Adipocyte (in vitro differentiated cells): Measurements from ENCODE around the gene TCAF1.

Source experiments
- DNase-seq: peaks from one replicate; pipeline ENCODE4 v3.0.0-alpha.2; 2015; ENCODE audit warnings: low read depth
- H3K27me3 ChIP-seq: replicated peaks from 2 replicates; pipeline ENCODE4 v1.7.0; 2013; ENCODE audit warnings: mild to moderate bottlenecking, low read length, moderate library complexity; ENCODE audit not compliant: control insufficient read depth, insufficient read depth
- H3K36me3 ChIP-seq: 2 replicates; pipeline ENCODE4 v1.7.0; 2013; ENCODE audit warnings: low read length, mild to moderate bottlenecking, moderate library complexity; ENCODE audit not compliant: control insufficient read depth, insufficient read depth, severe bottlenecking
- H3K4me1 ChIP-seq: 2 replicates; pipeline ENCODE4 v1.7.0; 2013; ENCODE audit warnings: mild to moderate bottlenecking, low read length, moderate library complexity; ENCODE audit not compliant: control insufficient read depth, insufficient read depth
- H3K4me3 ChIP-seq: 2 replicates; pipeline ENCODE4 v1.7.0; 2013; ENCODE audit warnings: mild to moderate bottlenecking, low read length, moderate library complexity
- H3K9ac ChIP-seq: 2 replicates; pipeline ENCODE4 v1.7.0; 2013; ENCODE audit warnings: mild to moderate bottlenecking, low read length, moderate library complexity
- H3K9me3 ChIP-seq: 2 replicates; pipeline ENCODE4 v1.7.0; 2013; ENCODE audit warnings: mild to moderate bottlenecking, low read length, moderate library complexity; ENCODE audit not compliant: control insufficient read depth

Gene TCAF1

DNA sequence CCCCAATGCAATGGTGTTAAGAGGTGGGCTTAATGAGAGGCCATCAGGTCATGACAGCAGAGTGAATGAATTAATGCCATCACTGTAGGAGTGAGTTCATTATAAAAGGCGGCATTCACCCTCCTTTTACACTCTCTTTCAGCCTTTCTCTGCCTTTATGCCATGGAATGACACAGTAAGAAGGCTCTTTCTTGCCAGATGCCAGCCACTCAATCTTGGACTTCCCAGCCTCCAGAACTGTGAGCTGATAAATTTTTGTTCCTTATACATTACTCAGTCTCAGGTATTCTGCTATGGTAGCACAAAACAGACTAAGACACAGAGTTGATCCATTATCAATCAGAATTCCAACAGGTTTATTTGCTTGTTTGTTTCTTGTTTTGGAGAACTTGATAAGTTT, 3.2 kb downstream of the TCAF1 start:
- Histone ChIP-seq H3K36me3 (no peaks in the 10 kb centered on the region), H3K4me1 (peaks cover 16% of the 10 kb centered on the region), H3K27me3 (no peaks in the 10 kb centered on the region), H3K4me3 (no peak overlapping the region), H3K9ac (no peak overlapping the region), H3K9me3 (no peaks in the 10 kb centered on the region)
- DNase-seq: no peak

DNA sequence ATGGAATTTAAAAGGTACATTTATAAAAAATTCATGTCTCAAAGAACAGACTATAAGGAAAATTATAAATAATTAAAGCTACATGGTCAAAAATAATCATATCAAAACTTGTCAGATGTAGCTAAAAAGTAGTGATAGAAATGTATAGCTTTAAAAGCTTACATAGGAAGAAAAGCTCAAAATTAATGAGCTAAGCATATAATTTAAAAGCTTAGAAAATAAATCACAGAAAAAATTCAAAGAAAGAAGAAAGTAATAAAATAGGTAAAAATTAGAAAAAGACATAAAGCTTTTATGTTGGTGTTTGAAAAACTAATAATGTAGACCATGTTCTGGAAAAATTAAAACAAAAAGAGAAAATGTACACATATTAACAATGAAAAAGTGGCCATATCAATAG, 5.3 kb downstream of the TCAF1 start:
- no peak for DNase-seq
- H3K9ac ChIP-seq: no peak overlapping the region
- no peak overlapping the region for H3K4me3 ChIP-seq
- H3K4me1 ChIP-seq: peaks cover 16% of the 10 kb centered on the region
- no peaks in the 10 kb centered on the region for H3K27me3 ChIP-seq
- H3K36me3 ChIP-seq: no peaks in the 10 kb centered on the region
- H3K9me3 ChIP-seq: peaks cover 9% of the 10 kb centered on the region

DNA sequence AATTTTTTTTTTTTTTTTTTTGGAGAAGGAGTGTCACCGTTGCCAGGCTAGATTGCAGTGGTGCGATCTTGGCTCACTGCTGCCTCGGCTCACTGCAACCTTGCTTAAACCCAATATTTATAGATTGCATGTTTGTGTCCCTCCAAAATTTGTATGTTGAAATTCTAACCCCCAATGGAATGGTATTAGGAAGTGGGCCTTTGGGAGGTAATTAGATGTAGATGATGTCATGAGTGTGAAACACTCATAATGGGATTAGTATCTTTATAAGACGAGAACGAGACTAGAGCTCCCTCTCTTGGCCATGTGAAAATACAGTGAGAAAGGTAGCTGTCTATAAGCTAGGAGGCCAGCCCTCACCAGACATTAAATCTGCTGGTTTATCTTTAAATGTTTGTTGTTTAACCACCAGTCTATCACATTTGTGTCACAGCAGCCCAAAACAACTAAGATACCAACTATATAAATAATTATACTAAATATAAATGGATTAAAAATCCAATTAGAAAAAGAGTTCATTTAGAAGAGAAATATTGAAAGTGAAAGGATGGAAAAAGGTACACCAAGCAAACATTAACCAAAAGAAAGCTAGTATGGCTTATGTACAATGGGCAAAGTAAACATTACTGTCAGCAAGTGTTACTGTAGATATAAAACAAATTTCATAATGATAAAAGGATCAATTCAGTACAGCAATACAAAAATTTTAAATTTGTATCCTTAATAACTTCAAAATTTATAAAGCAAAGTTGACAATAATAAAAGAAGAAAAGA, 9.3 kb downstream of the TCAF1 start:
- peak overlapping the region; percentile 22 for H3K4me3 ChIP-seq
- no peaks in the 10 kb centered on the region for H3K27me3 ChIP-seq
- peaks cover 11% of the 10 kb centered on the region for H3K36me3 ChIP-seq
- no peaks in the 10 kb centered on the region for H3K4me1 ChIP-seq
- peaks cover 17% of the 10 kb centered on the region for H3K9me3 ChIP-seq
- no peak for DNase-seq
- no peak overlapping the region for H3K9ac ChIP-seq

DNA sequence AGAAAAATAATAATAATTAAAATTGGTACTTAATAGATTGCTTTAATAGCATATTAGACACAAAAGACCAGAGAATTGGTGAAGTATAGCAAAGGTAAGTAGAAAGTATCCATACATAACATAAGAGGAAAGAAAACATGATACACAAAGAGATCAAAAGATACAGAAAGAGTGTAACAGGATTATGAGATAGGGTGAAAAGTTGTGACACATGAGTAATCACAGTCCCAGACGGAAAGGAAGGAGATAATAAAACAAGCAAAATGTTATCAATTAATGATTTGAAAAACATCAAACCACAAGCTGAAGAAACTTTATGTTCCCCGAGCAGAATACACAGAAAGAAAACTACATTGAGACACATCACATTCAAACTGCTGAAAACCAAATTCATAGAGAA, 10.5 kb downstream of the TCAF1 start:
- no peak for DNase-seq
- Histone ChIP-seq H3K27me3 (no peaks in the 10 kb centered on the region), H3K4me3 (no peak overlapping the region), H3K4me1 (no peaks in the 10 kb centered on the region), H3K9me3 (peaks cover 17% of the 10 kb centered on the region), H3K36me3 (peaks cover 11% of the 10 kb centered on the region), H3K9ac (no peak overlapping the region)

GRCh38 chr7:143890558-143890957, 11.4 kb downstream of the TCAF1 start:
- DNase-seq: no peak
- no peaks in the 10 kb centered on the region for H3K4me1 ChIP-seq
- H3K9ac ChIP-seq: no peak overlapping the region
- H3K36me3 ChIP-seq: peaks cover 11% of the 10 kb centered on the region
- H3K4me3 ChIP-seq: no peak overlapping the region
- peaks cover 17% of the 10 kb centered on the region for H3K9me3 ChIP-seq
- no peaks in the 10 kb centered on the region for H3K27me3 ChIP-seq

- Histone ChIP-seq H3K27me3 (no peaks in the 10 kb centered on the region), H3K4me1 (peaks cover 7% of the 10 kb centered on the region), H3K9ac (no peak overlapping the region), H3K36me3 (peaks cover 11% of the 10 kb centered on the region), H3K9me3 (peaks cover 17% of the 10 kb centered on the region), H3K4me3 (no peak overlapping the region)
- DNase-seq: no peak
Observed at GRCh38 chr7:143889068-143889467, 12.9 kb downstream of the TCAF1 start.

GRCh38 chr7:143886826-143887477, 15.0 kb downstream of the TCAF1 start:
- Histone ChIP-seq H3K4me1 (peaks cover 7% of the 10 kb centered on the region), H3K9me3 (peaks cover 8% of the 10 kb centered on the region), H3K9ac (no peak overlapping the region), H3K4me3 (no peak overlapping the region), H3K27me3 (no peaks in the 10 kb centered on the region), H3K36me3 (peaks cover 11% of the 10 kb centered on the region)
- peak; percentile 30 for DNase-seq

DNA sequence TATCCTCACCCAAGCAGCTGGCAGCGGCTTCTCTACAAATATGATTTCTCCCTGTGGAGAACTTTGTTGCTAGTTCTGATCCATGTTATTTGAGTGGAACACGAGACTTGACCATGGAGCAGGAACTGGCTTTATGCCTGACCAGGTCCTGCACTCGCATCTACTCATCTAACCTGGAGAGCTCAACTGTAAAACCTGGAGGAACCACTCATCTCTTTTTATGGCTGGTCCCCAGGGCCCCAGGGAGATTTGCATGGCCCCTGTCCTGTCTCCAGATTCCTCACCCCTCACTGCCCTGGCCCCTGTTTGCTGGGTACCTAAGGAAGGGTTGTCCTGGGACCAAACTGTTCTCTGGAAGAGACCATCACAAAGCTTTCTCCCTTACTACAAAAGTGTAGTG, 16.0 kb downstream of the TCAF1 start:
- H3K36me3 ChIP-seq: peaks cover 11% of the 10 kb centered on the region
- no peaks in the 10 kb centered on the region for H3K27me3 ChIP-seq
- H3K4me3 ChIP-seq: no peak overlapping the region
- no peak for DNase-seq
- peaks cover 8% of the 10 kb centered on the region for H3K9me3 ChIP-seq
- H3K4me1 ChIP-seq: peaks cover 12% of the 10 kb centered on the region
- no peak overlapping the region for H3K9ac ChIP-seq

GRCh38 chr7:143884969-143885559, 16.9 kb downstream of the TCAF1 start:
- H3K9ac ChIP-seq: peak overlapping the region; percentile 81
- no peaks in the 10 kb centered on the region for H3K27me3 ChIP-seq
- H3K36me3 ChIP-seq: peaks cover 11% of the 10 kb centered on the region
- peaks cover 12% of the 10 kb centered on the region for H3K4me1 ChIP-seq
- peak overlapping the region; percentile 87 for H3K4me3 ChIP-seq
- H3K9me3 ChIP-seq: peaks cover 8% of the 10 kb centered on the region
- peak; percentile 60 for DNase-seq

DNA sequence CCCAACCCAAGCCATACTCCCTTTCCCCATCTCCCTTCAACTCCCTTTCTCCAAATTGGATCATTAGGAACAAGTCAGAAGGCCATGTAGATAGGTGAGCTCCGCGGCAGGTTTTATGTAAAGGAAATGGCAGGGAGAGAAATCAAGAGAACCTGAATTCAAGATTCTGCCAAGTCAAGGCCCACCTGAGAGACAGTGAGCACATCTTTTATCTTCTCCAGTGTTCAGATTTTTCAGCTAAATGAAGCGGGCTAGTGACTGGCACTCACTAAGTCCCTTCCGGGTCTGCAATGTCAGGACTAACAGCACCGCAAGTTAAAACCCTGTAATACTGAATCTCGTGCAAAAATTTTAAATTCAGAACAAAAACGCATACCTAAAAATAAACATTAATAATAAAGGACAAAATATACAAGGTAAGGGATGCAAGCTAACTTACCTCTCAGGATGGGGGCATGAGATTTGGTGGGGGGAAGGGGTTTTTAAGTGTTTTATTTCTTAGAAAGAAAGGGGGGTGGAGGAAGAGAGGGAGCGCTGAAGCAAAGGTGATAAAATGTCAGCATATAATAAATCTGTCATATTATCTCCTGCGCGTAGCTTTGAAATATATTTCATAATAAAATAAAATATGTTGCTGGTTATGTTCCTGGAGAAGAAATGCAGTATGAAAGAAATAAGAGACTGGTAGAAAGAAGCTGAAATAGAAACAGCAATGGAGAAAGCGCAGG, 17.6 kb downstream of the TCAF1 start:
- no peak for DNase-seq
- Histone ChIP-seq H3K27me3 (no peaks in the 10 kb centered on the region), H3K9me3 (peaks cover 7% of the 10 kb centered on the region), H3K4me3 (peak overlapping the region; percentile 87), H3K36me3 (peaks cover 11% of the 10 kb centered on the region), H3K9ac (peak overlapping the region; percentile 81), H3K4me1 (peaks cover 12% of the 10 kb centered on the region)

DNA sequence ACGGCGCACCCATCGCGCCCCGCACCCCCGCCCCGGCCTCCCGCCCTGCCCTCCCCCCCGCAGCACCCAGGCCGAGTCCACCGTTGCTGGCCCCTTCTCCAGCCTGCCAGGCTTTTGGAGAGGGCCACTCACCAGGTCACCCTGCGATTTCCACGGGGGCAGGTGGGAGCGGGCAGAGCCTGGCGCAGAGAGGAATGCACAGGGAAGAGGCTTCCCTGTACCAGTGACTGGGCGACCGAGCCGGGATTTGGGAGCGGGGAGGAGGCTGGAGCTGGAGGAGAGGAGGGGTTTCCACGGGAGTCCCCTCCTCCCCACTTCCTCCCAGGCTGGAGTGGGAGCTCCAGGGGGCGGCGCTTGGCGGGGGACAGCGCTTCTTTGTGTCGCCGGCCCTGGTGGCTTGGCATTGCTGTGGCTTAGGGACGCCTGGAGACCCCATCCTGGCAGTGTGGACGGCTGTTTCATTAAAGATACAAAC, 19.3 kb downstream of the TCAF1 start:
- Histone ChIP-seq H3K9ac (peak overlapping the region; percentile 81), H3K4me3 (peak overlapping the region; percentile 84), H3K27me3 (no peaks in the 10 kb centered on the region), H3K36me3 (peaks cover under 1% of the 10 kb centered on the region), H3K4me1 (peaks cover 12% of the 10 kb centered on the region), H3K9me3 (no peaks in the 10 kb centered on the region)
- DNase-seq: peak; percentile 70
